Breast epithelium (tissue), 3 donors: ENCODE results near the gene TPRG1.

Experiments used
- CTCF ChIP-seq, 3 donors: fragments of 450-650 bp; IDR thresholded peaks; one replicate each; pipeline ENCODE4 v1.5.1; 2016 to 2017; ENCODE audit warnings: antibody characterized with exemption in 3 of 3, mild to moderate bottlenecking in 3 of 3, moderate library complexity in 3 of 3
- POLR2A ChIP-seq: fragments of 450-650 bp; IDR thresholded peaks from one replicate; pipeline ENCODE4 v1.6.1; 2016; ENCODE audit warnings: antibody characterized with exemption, mild to moderate bottlenecking, moderate library complexity

- TF ChIP-seq CTCF (IDR thresholded peaks at IDR 0.05) (no peak), POLR2A (no peak)
These were observed 16.7 kb downstream of the TPRG1 start for GRCh38 chr3:189188466-189188865.
